Nucleus accumbens (tissue), 56 donors: ENCODE data around the gene GEMIN5.

Experiments used
- DNase-seq, 56 donors: peaks; one replicate each; lab custom pipeline; 2025; lab: John Stamatoyannopoulos, UW

GEMIN5 gene

DNA sequence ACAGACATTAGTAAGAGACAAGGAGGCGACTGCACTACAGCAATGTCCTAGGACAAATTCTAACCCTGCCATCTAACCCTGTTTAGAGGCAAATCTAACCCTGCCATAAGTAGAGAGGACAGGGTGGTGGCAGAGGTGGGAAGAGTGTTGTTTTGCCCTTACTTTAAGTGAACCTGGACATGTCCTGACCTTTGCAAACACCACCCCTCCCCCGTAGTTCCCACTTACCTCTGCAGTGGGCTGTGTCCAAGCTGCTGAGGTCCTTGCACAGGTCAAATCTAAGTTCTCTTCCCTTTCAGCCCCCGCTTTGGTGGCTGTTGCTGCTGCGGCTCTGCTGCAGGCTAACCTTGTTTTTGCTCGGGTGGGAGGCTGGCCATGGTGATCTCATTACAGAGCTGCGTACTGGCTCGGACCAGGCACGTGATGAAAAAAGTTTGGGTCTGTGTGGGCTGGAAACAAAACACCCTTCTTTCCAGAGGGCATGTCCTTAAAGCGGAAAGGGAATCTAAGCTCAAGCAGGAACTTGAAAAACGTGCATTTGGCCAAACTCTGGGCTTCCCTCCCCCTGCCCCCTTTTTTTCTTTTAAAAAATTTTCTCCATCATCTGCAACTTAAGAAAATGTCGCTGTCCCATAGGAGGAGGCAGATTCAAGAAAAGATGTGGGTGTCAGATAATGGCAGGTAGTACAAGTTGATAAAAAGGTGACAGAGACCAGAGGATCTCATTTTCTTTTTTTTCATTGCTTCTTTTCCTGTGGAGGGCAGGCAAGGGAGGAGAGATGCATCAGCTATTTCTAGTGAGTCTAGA is 87.6 kb downstream of the GEMIN5 start, which contains the start of gene FAXDC2:
Gene FAXDC2, minus strand, starts transcription at position 349 of the 808 bp plus-strand sequence. CDS start 12,425 bp downstream, outside the sequence.
- DNase-seq, result peak in 55 of 56 donors; percentile 9 to 84 (median 72)

DNA sequence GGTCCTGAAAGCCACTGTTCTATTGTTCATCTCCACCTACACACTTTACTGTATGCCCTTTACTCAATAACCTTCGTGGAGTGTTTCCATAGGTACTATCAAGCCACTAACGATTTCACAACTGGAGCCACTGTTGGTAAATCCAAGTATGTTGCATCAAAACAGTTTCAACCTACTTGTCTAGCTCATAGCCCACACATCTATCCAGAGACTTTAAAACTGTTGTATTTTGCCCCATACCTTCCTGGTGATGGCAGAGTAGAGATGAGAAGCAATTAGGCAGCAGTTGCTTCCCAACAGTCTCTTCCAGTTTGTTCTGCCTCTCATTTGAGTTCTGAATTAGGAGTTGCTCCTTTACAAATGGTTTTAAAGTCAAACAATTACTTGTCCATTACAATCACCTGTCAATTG is 88.2 kb downstream of the GEMIN5 start:
- peak in 1 of 56 donors; percentile 43 for DNase-seq

DNA sequence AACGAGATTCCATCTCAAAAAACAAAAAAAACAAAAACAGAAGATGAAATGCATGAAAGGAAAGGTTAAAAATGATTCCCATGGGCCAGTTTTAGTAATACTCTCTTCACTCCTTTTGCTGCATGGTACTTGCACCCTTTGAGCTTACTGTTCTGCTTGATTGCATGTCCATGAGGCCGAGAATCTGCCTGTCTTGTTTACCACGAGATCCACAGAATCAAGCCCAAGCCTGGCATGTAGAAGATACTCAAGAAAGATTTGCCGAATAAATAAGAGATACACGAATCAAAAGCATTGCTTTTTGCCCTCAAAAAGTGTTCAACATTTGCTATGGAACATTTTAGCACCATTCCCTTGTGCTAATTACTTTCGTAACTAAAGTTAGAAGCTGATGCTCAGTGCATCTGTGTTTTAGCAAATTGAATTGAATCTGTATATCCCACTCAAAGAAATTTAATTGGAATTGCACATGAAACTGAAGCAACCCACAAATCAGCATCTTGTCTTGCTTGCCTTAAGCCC is 88.7 kb downstream of the GEMIN5 start:
- peak in 3 of 56 donors; percentile 3 to 8 (median 4) for DNase-seq

DNA sequence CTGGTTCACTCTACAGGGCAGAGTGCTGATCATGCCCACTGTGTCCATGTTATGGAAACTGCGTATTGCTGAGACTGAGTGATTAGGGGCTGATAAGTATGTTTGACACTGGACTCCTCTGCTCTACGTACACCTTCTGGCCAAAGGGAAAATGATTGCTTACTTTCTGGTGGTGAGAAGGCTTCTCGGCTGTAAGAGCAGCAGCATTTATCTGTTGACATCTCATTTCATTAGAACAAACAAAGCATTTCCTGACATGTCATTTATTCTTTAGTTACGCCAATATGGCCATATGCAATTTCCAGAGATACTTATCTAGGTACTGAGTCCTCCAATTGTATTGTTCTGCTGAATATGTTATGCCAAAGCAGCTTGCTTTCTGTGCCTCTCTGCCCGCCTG is 93.2 kb downstream of the GEMIN5 start:
- DNase-seq, result no peak

DNA sequence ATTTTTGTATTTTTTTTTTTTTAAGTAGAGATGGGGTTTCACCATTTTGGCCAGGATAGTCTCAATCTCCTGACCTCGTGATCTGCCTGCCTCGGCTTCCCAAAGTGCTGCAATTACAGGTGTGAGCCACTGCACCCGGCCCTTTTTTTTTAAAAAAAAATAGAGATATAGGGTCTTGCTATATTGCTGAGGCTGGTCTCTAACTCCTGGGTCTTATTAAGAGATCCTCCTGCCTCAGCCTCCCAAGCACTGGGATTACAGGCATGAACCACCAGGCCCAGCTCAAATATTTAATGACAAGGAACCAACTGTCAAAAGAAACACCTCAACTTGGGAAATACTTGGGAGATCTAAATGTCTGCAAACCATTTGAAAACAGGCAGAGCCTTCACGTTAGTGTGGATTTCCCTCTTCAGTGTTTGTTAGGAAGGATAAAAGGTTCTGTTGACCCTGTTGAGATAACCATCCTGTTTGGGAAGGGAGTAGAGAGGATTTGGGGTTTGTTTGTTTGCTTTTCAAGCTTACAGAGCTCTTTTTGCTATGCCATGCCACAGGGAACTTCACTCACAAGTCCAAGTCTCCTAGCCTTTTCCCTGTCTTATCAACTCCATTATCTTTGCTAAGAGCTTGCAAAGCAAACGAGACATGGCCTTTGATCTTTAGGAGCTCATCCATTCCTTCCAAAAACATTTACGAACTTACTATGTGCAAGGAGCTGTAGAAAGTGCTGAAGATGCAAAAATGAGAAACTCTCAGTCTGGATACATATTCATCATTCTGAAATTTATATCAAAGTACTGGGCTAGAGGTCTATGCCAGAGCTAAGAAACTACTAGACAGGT is 95.1 kb downstream of the GEMIN5 start:
- no peak for DNase-seq

DNA sequence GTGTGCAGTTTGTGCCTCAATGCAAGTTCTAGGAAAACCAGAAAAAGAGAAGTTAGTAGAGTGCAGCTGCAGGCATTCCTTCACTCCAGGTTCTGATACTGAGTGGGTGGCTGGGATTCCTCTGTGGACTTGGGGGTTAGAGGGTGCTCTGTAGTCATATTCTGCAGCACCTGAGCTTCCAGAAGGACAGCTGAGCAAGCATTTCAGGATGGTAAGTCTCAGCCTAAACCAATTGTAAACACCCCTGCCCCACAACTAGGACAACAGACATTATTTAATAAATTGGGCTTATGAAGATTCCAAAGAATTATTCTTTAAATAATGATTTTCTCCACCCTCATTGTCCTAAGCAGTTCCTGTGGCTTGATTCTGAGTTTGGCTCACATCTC is 96.7 kb downstream of the GEMIN5 start:
- DNase-seq, result no peak

DNA sequence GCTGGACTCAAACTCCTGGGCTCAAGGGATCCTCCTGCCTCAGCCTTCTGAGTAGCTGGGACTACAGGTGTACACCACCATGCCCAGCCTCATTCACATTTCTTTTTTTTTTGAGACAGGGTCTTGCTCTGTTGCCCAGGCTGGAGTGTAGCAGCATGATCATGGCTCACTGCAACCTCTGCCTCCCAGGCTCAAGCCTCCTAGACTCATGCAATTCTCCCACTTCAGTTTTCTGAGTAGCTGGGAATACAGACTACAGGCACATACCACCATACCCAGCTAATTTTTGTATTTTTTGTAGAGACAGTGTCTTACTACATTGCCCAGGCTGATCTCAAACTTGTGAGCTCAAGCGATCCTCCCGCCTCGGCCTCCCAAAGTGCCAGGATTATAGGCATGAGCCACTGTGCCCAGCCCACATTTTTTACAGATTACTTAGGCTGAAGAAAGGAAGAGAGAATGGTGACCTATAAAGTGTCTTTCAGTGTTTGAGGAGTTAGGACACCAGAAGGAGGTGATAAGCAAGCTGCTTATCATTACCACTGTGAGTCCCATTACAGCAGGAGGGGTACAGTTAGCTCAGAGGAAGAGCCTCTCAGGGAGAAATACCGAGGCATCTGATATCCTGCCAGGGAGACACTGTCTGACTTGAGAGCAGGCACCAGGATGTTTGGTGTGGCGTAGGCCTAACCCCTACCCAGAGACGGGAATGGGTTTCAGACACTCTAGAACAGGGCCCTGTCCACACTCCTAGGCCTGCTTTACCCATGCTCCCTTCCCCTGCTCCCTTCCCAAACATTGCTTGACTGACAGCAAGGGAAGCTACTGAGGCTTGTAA is 97.4 kb downstream of the GEMIN5 start:
- DNase-seq, result no peak
